ENCODE results near the gene KCNMA1.

The KCNMA1 gene

GRCh38 chr10:77051837-77052236 is 585.8 kb downstream of the KCNMA1 start:
- DNase-seq, result no peak

GRCh38 chr10:77049896-77050295 is 587.7 kb downstream of the KCNMA1 start:
- no peak for DNase-seq

- no peak for DNase-seq
Measured at GRCh38 chr10:77049146-77049545, 588.5 kb downstream of the KCNMA1 start.

GRCh38 chr10:77045085-77045484 is 592.5 kb downstream of the KCNMA1 start:
- no peak for DNase-seq

GRCh38 chr10:77043420-77043763 is 594.2 kb downstream of the KCNMA1 start:
- DNase-seq, result no peak

GRCh38 chr10:77042706-77043419 is 594.7 kb downstream of the KCNMA1 start:
- no peak for DNase-seq

GRCh38 chr10:77041636-77042258 is 595.9 kb downstream of the KCNMA1 start:
- no peak for DNase-seq

- no peak for DNase-seq
Measured at GRCh38 chr10:77038407-77038806, 599.2 kb downstream of the KCNMA1 start.

GRCh38 chr10:77037735-77038403 is 599.7 kb downstream of the KCNMA1 start:
- DNase-seq, result no peak

- DNase-seq, result no peak
Measured at GRCh38 chr10:77036993-77037734, 600.4 kb downstream of the KCNMA1 start.

- no peak for DNase-seq
Measured at GRCh38 chr10:77036276-77036675, 601.3 kb downstream of the KCNMA1 start.

GRCh38 chr10:77034795-77035194 is 602.8 kb downstream of the KCNMA1 start:
- DNase-seq, result no peak

GRCh38 chr10:77034240-77034639 is 603.4 kb downstream of the KCNMA1 start:
- DNase-seq, result no peak

GRCh38 chr10:77032188-77032570 is 605.4 kb downstream of the KCNMA1 start:
- no peak for DNase-seq

GRCh38 chr10:77031531-77032187 is 605.9 kb downstream of the KCNMA1 start:
- no peak for DNase-seq

- DNase-seq, result no peak
Measured at GRCh38 chr10:77030974-77031373, 606.6 kb downstream of the KCNMA1 start.

- DNase-seq, result no peak
Measured at GRCh38 chr10:77029777-77030717, 607.6 kb downstream of the KCNMA1 start.

GRCh38 chr10:77028042-77028441 is 609.6 kb downstream of the KCNMA1 start:
- DNase-seq, result no peak

- no peak for DNase-seq
Measured at GRCh38 chr10:77027576-77027975, 610.0 kb downstream of the KCNMA1 start.

GRCh38 chr10:77027141-77027540 is 610.5 kb downstream of the KCNMA1 start:
- no peak for DNase-seq

GRCh38 chr10:77026148-77026547 is 611.5 kb downstream of the KCNMA1 start:
- DNase-seq, result no peak

- no peak for DNase-seq
Measured at GRCh38 chr10:77024461-77024860, 613.1 kb downstream of the KCNMA1 start.
